Cardiac muscle cell (in vitro differentiated cells and primary cell): ENCODE data around the gene FLACC1. TPM values are rescaled to one million over a fixed set of nuclear protein-coding genes. Genes with fewer than 3 reads are reported as not detected.

Source experiments
- DNase-seq, 2 donors: peaks; one replicate each; pipeline versions ENCODE4 v3.0.0 to v3.0.0-alpha.2; 2010 to 2017; ENCODE audit warnings: low read depth in 1 of 2, low spot score in 1 of 2
- H3K27ac ChIP-seq: fragments of 200-600 bp; sonication (generic); 2 replicates; pipeline ENCODE4 v1.5.1; 2016
- H3K27me3 ChIP-seq: fragments of 200-600 bp; sonication (generic); 2 replicates; pipeline ENCODE4 v1.6.0; 2016; ENCODE audit warnings: control low read depth
- H3K36me3 ChIP-seq: fragments of 200-600 bp; sonication (generic); 2 replicates; pipeline ENCODE4 v1.5.1; 2016; ENCODE audit warnings: control low read depth
- H3K4me1 ChIP-seq: fragments of 200-600 bp; sonication (generic); 2 replicates; pipeline ENCODE4 v1.8.1; 2017; ENCODE audit warnings: low read depth, mild to moderate bottlenecking, mixed run types
- H3K4me3 ChIP-seq: fragments of 200-600 bp; sonication (generic); 2 replicates; pipeline ENCODE4 v1.5.1; 2016; ENCODE audit warnings: mild to moderate bottlenecking
- H3K9me3 ChIP-seq: fragments of 200-600 bp; sonication (generic); 2 replicates; pipeline ENCODE4 v1.5.1; 2017; ENCODE audit warnings: low read depth, mild to moderate bottlenecking, control low read depth
- polyA plus RNA-seq: library from polyadenylated mRNA; unstranded; fragments of >200 nt; fragmentation: Nextera tagmentation; extraction: Ambion mirVana; gene quantifications from 2 replicates; pipeline ENCODE4 v1.2.1, GENCODE V29; 2016
- total RNA-seq: library from RNA; depleted of rRNA; stranded (reverse); fragments of >200 nt; gene quantifications from 2 replicates; pipeline ENCODE4 v1.2.3, GENCODE V29; 2016
- TF ChIP-seq, protein P1 (sequence below): IDR thresholded peaks from 2 replicates; pipeline ENCODE4 v1.5.1; 2012; ENCODE audit warnings: low read depth, mild to moderate bottlenecking, low read length

The FLACC1 gene, protein sequence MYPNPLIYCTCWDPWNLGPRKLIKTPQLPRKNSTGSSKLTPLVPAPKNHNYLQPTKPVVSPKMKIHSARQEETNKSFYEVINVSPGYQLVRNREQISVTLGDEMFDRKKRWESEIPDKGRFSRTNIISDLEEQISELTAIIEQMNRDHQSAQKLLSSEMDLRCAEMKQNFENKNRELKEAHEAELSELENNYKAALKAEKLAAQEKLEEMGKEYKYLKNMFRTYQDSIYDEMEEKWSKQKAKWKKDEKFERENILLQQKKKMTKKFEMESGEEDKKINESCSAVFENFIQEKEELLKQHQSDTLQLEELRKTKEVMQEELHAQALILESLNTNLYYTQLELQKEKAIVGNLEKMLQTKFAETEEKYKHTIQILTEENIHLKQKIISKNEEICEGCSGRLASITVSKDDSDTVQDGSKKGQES
- 0.53 and 0.69 TPM in 2 replicates for total RNA-seq
- polyA plus RNA-seq: 1.5 and 1.7 TPM in 2 replicates

DNA sequence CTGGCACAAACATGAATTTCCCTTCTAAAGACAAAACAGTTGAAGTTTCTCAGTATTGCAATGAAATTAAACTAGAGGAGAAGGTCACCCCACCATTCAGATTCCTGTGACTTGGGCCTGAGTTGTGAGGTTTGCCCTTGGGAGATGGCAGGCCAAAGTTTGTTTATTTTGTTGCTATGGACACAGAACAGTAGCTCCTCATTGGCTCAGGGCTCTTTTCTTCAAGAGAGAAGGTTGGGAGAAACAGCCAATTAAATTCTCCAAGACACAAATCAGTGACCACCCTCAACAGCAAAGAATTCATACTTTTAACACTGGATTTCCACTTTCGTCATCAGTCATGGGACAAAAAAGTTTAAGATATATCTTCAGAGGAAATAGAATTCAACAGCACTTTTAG, at the start of gene FLACC1:
FLACC1 (minus strand) TSS at position 125 of the 400 bp plus-strand sequence. CDS start 5,941 bp downstream, outside the sequence.
- Histone ChIP-seq H3K9me3 (no peaks in the 10 kb centered on the region), H3K27ac (no peak within 1 kb of the TSS), H3K4me1 (peaks cover 4% of the 10 kb centered on the region), H3K36me3 (no peaks in the 10 kb centered on the region), H3K4me3 (no peak within 1 kb of the TSS), H3K27me3 (no peaks in the 10 kb centered on the region)
- TF ChIP-seq, protein P1, sequence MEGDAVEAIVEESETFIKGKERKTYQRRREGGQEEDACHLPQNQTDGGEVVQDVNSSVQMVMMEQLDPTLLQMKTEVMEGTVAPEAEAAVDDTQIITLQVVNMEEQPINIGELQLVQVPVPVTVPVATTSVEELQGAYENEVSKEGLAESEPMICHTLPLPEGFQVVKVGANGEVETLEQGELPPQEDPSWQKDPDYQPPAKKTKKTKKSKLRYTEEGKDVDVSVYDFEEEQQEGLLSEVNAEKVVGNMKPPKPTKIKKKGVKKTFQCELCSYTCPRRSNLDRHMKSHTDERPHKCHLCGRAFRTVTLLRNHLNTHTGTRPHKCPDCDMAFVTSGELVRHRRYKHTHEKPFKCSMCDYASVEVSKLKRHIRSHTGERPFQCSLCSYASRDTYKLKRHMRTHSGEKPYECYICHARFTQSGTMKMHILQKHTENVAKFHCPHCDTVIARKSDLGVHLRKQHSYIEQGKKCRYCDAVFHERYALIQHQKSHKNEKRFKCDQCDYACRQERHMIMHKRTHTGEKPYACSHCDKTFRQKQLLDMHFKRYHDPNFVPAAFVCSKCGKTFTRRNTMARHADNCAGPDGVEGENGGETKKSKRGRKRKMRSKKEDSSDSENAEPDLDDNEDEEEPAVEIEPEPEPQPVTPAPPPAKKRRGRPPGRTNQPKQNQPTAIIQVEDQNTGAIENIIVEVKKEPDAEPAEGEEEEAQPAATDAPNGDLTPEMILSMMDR: no peak
- DNase-seq: peak; percentile 64 to 88

DNA sequence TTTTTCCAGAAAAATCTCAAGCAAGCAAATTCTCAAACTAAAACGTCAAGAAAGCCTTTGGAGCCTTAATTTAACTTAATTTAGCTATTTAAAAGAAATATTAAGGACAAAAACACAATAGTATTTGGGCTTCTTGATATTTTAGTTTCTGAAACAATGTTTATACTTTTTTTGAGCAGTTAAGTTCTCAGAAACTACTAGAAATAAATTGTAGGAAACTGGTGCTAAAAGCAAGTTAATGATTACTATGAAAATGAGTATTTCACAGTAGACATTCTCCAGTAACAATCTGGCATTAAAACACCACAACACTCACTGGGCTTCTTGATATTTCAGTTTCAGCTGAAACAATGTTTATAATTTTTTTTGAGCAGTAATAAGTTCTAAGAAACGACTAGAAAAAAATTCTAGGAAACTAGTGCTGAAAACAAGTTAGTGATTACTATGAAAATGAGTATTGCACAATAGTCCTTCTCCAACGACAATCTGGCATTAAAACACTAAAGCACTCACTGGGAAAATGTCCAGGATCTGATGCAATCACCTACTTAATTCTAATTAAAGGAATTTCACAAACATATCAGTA, 49.0 kb upstream of the FLACC1 start:
- Histone ChIP-seq H3K9me3 (no peaks in the 10 kb centered on the region), H3K4me3 (no peak overlapping the region), H3K27me3 (no peaks in the 10 kb centered on the region), H3K27ac (no peak overlapping the region), H3K4me1 (peaks cover 28% of the 10 kb centered on the region), H3K36me3 (no peaks in the 10 kb centered on the region)
- TF ChIP-seq, protein P1: no peak
- peak in 1 of 2 donors; percentile 93 for DNase-seq

DNA sequence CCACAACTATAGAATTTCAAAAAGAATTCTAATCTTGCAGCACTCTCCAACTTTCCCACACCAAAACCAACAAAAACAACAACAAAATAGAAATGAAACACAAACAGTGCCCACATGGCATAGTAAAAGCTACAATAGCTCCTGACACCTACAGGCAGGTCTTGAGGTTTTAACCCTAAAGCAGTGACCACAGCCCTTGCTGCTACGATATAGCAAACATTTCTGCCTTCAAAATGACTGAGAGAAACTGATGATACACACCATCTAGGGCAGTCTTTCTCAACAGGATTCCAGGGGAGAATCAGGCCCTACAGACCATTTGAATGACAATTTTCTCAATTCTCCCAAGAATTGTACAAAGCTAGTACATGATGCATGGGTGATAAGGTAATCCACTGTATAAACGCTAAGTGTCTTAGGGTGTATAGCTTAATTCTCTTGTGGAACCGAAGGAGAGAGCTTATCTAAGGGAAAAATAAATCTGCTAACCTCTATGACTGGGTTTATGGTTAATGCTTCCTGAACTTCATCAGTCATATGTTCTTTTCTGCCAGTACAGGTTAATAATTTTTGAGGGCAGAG, 47.6 kb upstream of the FLACC1 start:
- H3K27me3 ChIP-seq: no peaks in the 10 kb centered on the region
- no peaks in the 10 kb centered on the region for H3K36me3 ChIP-seq
- H3K9me3 ChIP-seq: no peaks in the 10 kb centered on the region
- DNase-seq: peak in 1 of 2 donors; percentile 21
- TF ChIP-seq, protein P1: no peak
- H3K4me3 ChIP-seq: no peak overlapping the region
- H3K27ac ChIP-seq: peak overlapping the region; percentile 63
- peaks cover 28% of the 10 kb centered on the region for H3K4me1 ChIP-seq

DNA sequence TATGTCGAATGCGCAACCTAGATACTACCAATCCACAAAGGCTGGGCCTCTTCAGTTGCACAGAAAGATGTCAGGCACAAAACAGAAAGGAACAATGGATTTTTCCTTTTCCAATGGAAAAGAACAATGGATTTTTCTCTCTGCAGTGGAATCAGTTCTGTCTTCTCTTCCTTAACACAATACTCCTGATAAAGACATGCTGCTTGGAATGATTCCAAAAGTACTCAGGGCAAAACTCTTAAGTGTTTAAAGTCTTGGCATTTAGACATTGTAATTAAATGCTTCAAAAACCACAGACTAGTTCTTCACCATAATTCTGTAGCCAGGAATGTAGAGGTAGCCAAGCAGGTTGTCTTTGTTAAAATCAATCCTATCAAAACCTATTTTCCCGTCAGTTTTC, 46.7 kb upstream of the FLACC1 start:
- Histone ChIP-seq H3K9me3 (no peaks in the 10 kb centered on the region), H3K27me3 (no peaks in the 10 kb centered on the region), H3K4me3 (no peak overlapping the region), H3K36me3 (no peaks in the 10 kb centered on the region), H3K27ac (peak overlapping the region; percentile 63), H3K4me1 (peaks cover 28% of the 10 kb centered on the region)
- DNase-seq: peak; percentile 66 to 76
- TF ChIP-seq, protein P1: no peak

DNA sequence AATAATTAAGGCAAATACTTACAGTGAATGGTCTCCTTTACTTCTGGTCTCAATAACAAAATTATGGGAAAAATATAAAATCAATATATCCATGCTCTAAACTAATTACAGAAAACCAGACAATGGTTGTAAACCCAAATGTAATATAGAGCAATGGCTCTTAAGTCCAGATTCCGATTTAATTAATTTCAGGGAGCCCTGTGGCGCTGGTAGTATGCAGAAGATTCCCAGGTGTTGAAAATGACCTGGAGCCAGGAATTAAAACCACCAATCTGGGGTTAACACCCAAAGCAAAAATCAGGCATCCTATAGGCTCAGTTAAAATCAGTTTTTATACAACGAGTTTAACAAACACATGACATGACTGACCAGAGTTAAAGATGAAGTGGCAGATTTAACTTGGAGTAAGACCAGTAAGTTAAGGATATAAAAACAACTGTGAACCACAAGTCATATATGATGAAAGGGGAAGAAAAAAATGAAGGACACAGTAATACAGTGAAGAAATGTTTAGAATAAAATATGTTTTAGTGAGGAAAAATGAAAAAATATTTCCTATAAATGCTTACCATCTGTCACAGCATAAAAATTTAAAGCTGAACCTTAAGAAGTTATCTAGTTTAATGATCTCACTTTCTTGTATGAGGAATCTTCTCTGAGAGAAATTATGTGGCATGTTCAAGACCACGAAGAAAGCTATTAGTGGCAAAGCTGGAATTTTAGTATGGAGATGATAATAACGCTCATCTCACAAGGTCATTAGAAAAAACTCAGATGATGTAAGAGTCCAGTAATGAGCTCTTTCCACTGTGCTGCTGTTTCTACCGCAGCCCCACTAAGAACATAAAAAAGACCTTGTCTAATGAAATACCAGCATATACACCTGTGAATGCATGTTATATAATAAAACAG, 45.8 kb upstream of the FLACC1 start:
- TF ChIP-seq, protein P1: no peak
- Histone ChIP-seq H3K9me3 (no peaks in the 10 kb centered on the region), H3K4me1 (peaks cover 28% of the 10 kb centered on the region), H3K36me3 (no peaks in the 10 kb centered on the region), H3K27ac (peak overlapping the region; percentile 63), H3K27me3 (no peaks in the 10 kb centered on the region), H3K4me3 (no peak overlapping the region)
- peak in 1 of 2 donors; percentile 46 for DNase-seq
